T-cell (primary cell): ENCODE measurements around the gene GGA1. TPM values are rescaled to one million over a fixed set of nuclear protein-coding genes. Genes with fewer than 3 reads are reported as not detected.

Experiments
- ATAC-seq, 4 experiments: fragments of 200-7000 bp in 3 of 4; fragments of 150-1000 bp in 1 of 4; cut with Tn5 transposase; replicated peaks in 1 of 4; 1 replicate in 3 of 4; 2 replicates in 1 of 4; pipeline ENCODE4 v1.10.0; 2021; ENCODE audit warnings: moderate library complexity in 3 of 4, mild to moderate bottlenecking in 2 of 4, moderate number of reproducible peaks in 1 of 4
- CTCF ChIA-PET, 2 donors: fragments of 300-600 bp; sonication (Branson Sonifier 250); formaldehyde crosslinking; loops; one replicate each; lab custom pipeline; 2022; ENCODE audit warnings: antibody characterized with exemption in 2 of 2; lab: Charles Lee
- POLR2A ChIA-PET, 2 donors: fragments of 300-600 bp; sonication (Branson Sonifier 250); formaldehyde crosslinking; loops; one replicate each; lab custom pipeline; 2022; ENCODE audit warnings: antibody characterized with exemption in 2 of 2; lab: Charles Lee
- DNase-seq, 35 experiments: peaks; one replicate each; pipeline versions ENCODE4 v3.0.0 to v3.0.0-alpha.2; 2013 to 2023
- H3K27ac ChIP-seq: one replicate; pipeline ENCODE4 v1.5.1; 2013; ENCODE audit warnings: low read length
- H3K27me3 ChIP-seq, 2 experiments: replicated peaks in 1 of 2; 1 replicate in 1 of 2; 2 replicates in 1 of 2; pipeline versions ENCODE4 v1.6.1 to v1.7.0; 2013; ENCODE audit warnings: low read length in 1 of 2, mixed read lengths in 1 of 2; ENCODE audit not compliant: control insufficient read depth in 2 of 2, insufficient read depth in 2 of 2; ENCODE audit errors: extremely low read depth in 1 of 2
- H3K36me3 ChIP-seq, 2 donors: 1 replicate in 1 of 2; 2 replicates in 1 of 2; pipeline versions ENCODE4 v1.6.1 to v1.7.0; 2013; ENCODE audit warnings: low read length in 1 of 2; ENCODE audit not compliant: control insufficient read depth in 2 of 2, insufficient read depth in 1 of 2; ENCODE audit errors: extremely low read depth in 1 of 2
- H3K4me1 ChIP-seq, 2 experiments: 1 replicate in 1 of 2; 2 replicates in 1 of 2; pipeline versions ENCODE4 v1.6.1 to v1.7.0; 2013; ENCODE audit warnings: low read length in 2 of 2, mixed read lengths in 1 of 2; ENCODE audit not compliant: insufficient read depth in 2 of 2, control insufficient read depth in 1 of 2; ENCODE audit errors: extremely low read depth in 1 of 2
- H3K4me3 ChIP-seq, 2 donors: 1 replicate in 1 of 2; 2 replicates in 1 of 2; pipeline versions ENCODE4 v1.5.1 to v1.7.0; 2013; ENCODE audit warnings: mild to moderate bottlenecking in 2 of 2, low read length in 1 of 2, moderate library complexity in 1 of 2; ENCODE audit not compliant: control insufficient read depth in 1 of 2; ENCODE audit errors: extremely low read depth in 1 of 2
- H3K9me3 ChIP-seq: 2 replicates; pipeline ENCODE4 v1.7.0; 2013
- H3K27ac Mint-ChIP-seq, 2 donors: one replicate each; pipeline ENCODE4 v1.8.0; 2020 to 2021; ENCODE audit warnings: mild to moderate bottlenecking in 2 of 2, mixed read lengths in 2 of 2
- H3K27me3 Mint-ChIP-seq, 2 donors: one replicate each; pipeline ENCODE4 v1.8.0; 2021 to 2022; ENCODE audit warnings: mixed read lengths in 2 of 2
- H3K36me3 Mint-ChIP-seq: one replicate; pipeline ENCODE4 v1.8.0; 2021; ENCODE audit warnings: mixed read lengths
- H3K4me1 Mint-ChIP-seq, 3 donors: one replicate each; pipeline ENCODE4 v1.8.0; 2020 to 2022; ENCODE audit warnings: mixed read lengths in 3 of 3, mild to moderate bottlenecking in 1 of 3
- H3K4me3 Mint-ChIP-seq, 3 donors: one replicate each; pipeline ENCODE4 v1.8.0; 2020 to 2022; ENCODE audit warnings: mild to moderate bottlenecking in 3 of 3, mixed read lengths in 3 of 3, moderate library complexity in 3 of 3
- H3K9me3 Mint-ChIP-seq, 3 donors: one replicate each; pipeline ENCODE4 v1.8.0; 2020 to 2022; ENCODE audit warnings: mixed read lengths in 3 of 3
- WGBS: methylation state at CpG from one replicate; pipeline ENCODE4 v1.1.5; 2013; ENCODE audit warnings: missing lambda C conversion rate; ENCODE audit not compliant: insufficient coverage; 5-methylcytosine and 5-hydroxymethylcytosine counted together
- total RNA-seq, 35 experiments: library from RNA in 6 of 35; stranded (reverse) in 6 of 35; fragments of 120-200 nt in 1 of 35; gene quantifications; one replicate each; pipeline versions ENCODE4 v1.2.1 to v1.2.4 and lab custom pipeline; 2013 to 2026

GGA1 gene
- total RNA-seq, 5 donors from 2014 or later (not counting 1 experiment from before 2014, with no cell fraction given), result 83.8 to 105 (median 97.7) TPM

DNA sequence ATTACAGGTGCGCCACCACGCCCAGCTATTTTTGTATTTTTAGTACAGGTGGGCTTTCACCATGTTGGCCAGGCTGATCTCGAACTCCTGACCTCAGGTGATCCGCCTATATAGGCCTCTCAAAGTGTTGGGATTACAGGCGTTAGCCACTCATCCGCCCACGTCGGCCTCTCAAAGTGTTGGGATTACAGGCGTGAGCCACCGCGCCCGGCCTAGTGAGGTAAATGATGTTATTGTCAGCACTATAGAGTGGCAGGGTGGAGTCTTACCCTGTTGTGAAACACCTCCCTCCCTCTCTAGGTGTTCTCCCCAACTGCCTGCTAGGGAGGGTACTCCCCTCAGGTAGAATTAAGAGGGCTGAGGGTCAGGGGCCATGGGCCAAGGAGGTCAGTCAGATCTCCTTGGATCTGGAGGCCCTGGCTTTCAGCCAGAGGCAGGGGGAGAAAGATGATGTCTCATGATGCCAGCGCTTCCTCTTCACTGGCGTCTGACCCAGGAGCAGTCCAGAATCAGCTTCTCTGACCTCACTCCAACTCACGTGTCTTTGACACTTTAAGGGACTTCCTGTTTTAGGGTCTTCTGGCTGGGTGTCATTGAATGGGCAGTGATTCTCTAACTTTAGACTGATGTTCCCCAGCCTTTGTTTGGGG lies 2.0 kb downstream of the GGA1 start:
- CTCF ChIA-PET, result interaction anchor here in 1 of 2 donors (0.9 to 1.4 kb wide), 2 partner anchors 18 to 750 kb away, joined by 3 to 4 read pairs; partner anchors contain the start of gene NCF4
- POLR2A ChIA-PET, result interaction anchor here (0.6 to 0.8 kb wide), 2 partner anchors 17 to 67 kb away, joined by 4 to 6 read pairs; no protein-coding TSS in a partner anchor
- peaks cover 3% of the 10 kb centered on the region for H3K36me3 Mint-ChIP-seq
- 94% methylated on average over 3 of the region's 15 CpGs for WGBS
- H3K27ac ChIP-seq, result no peak overlapping the region
- H3K27me3 Mint-ChIP-seq, result no peaks in the 10 kb centered on the region
- no peak for DNase-seq
- no peak overlapping the region for H3K4me3 ChIP-seq
- peaks cover 5 to 14% of the 10 kb centered on the region in 2 donors for H3K36me3 ChIP-seq
- H3K9me3 Mint-ChIP-seq, result no peaks in the 10 kb centered on the region
- H3K27me3 ChIP-seq, result no peaks in the 10 kb centered on the region
- peaks cover 26 to 59% of the 10 kb centered on the region in 2 experiments for H3K4me1 ChIP-seq
- H3K27ac Mint-ChIP-seq, result no peak overlapping the region
- no peaks in the 10 kb centered on the region for H3K9me3 ChIP-seq
- ATAC-seq, result no peak
- peaks cover 40 to 49% (median 43%) of the 10 kb centered on the region in 3 donors for H3K4me1 Mint-ChIP-seq
- peak overlapping the region; percentile 89 to 91 (median 89) for H3K4me3 Mint-ChIP-seq

DNA sequence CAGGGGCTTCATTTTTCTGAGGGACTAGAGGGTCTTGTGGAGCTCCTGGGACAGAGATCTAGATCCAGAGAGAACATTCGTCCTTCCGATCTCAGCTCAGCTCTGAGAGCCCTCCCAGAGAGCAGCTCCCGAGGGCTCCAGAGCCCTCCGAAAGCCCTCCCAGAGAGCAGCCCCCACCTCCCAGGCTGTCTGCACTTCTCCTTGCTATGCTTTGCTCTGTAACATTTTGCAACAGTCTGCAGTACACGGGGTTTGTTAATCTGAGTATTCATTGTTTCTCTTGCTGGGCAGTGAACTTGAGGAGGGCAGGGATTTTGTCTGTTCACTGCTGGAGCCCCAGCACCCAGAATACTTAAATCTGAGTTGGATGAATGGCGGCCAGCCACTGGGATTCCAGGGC lies 2.6 kb downstream of the GGA1 start:
- POLR2A ChIA-PET, result interaction anchor here (0.5 to 0.6 kb wide), 2 partner anchors 66 to 493 kb away, joined by 3 to 6 read pairs; no protein-coding TSS in a partner anchor
- Mint-ChIP-seq H3K27ac (no peak overlapping the region), H3K4me1 (peaks cover 34 to 43% (median 38%) of the 10 kb centered on the region in 3 donors), H3K4me3 (peak overlapping the region in 1 of 3 donors; percentile 3), H3K9me3 (no peaks in the 10 kb centered on the region), H3K27me3 (no peaks in the 10 kb centered on the region), H3K36me3 (peaks cover 4% of the 10 kb centered on the region)
- no peaks in the 10 kb centered on the region for H3K27me3 ChIP-seq
- H3K4me3 ChIP-seq, result no peak overlapping the region
- no peak overlapping the region for H3K27ac ChIP-seq
- H3K4me1 ChIP-seq, result peaks cover 20 to 53% of the 10 kb centered on the region in 2 experiments
- ATAC-seq, result no peak
- peaks cover 5 to 17% of the 10 kb centered on the region in 2 donors for H3K36me3 ChIP-seq
- CTCF ChIA-PET, result interaction anchor here in 1 of 2 donors (1.4 kb wide), 1 partner anchor 19 kb away, joined by 4 read pairs; no protein-coding TSS in a partner anchor
- H3K9me3 ChIP-seq, result no peaks in the 10 kb centered on the region
- WGBS, result 100% methylated on average over 5 of the region's 6 CpGs
- DNase-seq, result no peak

DNA sequence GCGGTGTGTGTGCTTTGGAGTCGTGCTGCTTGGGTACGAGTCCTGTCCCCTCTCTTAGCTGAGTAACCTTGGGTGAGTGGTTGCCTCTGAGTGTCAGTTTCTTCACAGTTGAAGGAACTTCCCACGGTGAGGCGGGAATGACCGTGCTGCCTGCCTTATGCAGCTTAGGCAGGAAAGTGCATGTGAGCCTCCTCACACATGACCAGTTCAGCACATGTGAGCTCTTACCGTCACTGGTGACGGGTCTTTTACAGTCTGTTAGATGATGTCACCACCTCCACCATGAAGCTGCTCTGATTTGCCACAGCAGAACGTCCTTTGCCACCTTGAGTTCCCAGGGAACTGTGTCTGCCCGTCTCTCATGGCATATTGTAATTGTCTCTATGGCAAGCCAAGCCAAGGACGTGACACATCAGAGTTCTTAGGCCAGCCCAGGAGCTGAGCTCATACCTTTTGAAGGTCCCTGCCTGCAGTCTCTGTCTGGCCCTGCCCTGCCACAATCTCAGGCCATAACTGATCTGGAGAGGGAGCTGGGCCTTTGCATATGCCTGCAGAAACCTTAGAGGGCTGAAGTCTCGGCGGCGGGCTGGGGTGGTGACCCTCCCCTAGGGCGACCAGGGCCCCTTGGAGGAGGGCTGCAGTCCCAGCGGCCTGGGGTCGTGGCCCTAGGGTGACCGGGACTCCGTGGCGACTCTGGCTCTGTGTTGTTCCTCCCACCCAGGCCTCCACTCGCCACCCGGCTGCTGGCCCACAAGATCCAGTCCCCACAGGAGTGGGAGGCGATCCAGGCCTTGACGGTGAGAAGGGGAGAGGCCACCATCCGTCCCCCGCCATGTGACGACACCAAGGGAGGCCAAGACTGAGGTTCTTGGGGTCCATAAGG lies 7.8 kb downstream of the GGA1 start:
- Mint-ChIP-seq H3K4me3 (no peak overlapping the region), H3K4me1 (peaks cover under 1 to 2% (median 2%) of the 10 kb centered on the region in 3 donors), H3K27ac (no peak overlapping the region), H3K36me3 (peaks cover 17% of the 10 kb centered on the region), H3K27me3 (no peaks in the 10 kb centered on the region), H3K9me3 (no peaks in the 10 kb centered on the region)
- POLR2A ChIA-PET, result no interaction called here
- 95% methylated on average over 25 of the region's 27 CpGs for WGBS
- no peak overlapping the region for H3K27ac ChIP-seq
- no peak for DNase-seq
- peaks cover 0 to 7% of the 10 kb centered on the region in 2 experiments for H3K4me1 ChIP-seq
- no peaks in the 10 kb centered on the region for H3K27me3 ChIP-seq
- H3K9me3 ChIP-seq, result no peaks in the 10 kb centered on the region
- CTCF ChIA-PET, result interaction anchor here in 1 of 2 donors (0.6 kb wide), 1 partner anchor 9 kb away, joined by 4 read pairs; no protein-coding TSS in a partner anchor
- ATAC-seq, result no peak
- peaks cover 16 to 57% of the 10 kb centered on the region in 2 donors for H3K36me3 ChIP-seq
- no peak overlapping the region for H3K4me3 ChIP-seq

- ATAC-seq, result no peak
- no peaks in the 10 kb centered on the region for H3K9me3 ChIP-seq
- no peak for DNase-seq
- Mint-ChIP-seq H3K9me3 (no peaks in the 10 kb centered on the region), H3K27ac (peak overlapping the region in 1 of 2 donors; percentile 39), H3K4me1 (peaks cover 0 to 2% (median 0%) of the 10 kb centered on the region in 3 donors), H3K27me3 (no peaks in the 10 kb centered on the region), H3K4me3 (no peak overlapping the region), H3K36me3 (peaks cover 17% of the 10 kb centered on the region)
- CTCF ChIA-PET, result interaction anchor here (0.5 to 0.7 kb wide), 3 partner anchors 10 to 1905 kb away, joined by 4 to 5 read pairs (median 5); no protein-coding TSS in a partner anchor
- POLR2A ChIA-PET, result no interaction called here
- no peaks in the 10 kb centered on the region for H3K27me3 ChIP-seq
- WGBS, result no CpG with 5 or more reads among the region's 1 CpG
- H3K27ac ChIP-seq, result no peak overlapping the region
- peaks cover 0 to 3% of the 10 kb centered on the region in 2 experiments for H3K4me1 ChIP-seq
- H3K36me3 ChIP-seq, result peaks cover 18 to 58% of the 10 kb centered on the region in 2 donors
- no peak overlapping the region for H3K4me3 ChIP-seq
These were observed 8.8 kb downstream of the GGA1 start for GRCh38 chr22:37617431-37617830.

DNA sequence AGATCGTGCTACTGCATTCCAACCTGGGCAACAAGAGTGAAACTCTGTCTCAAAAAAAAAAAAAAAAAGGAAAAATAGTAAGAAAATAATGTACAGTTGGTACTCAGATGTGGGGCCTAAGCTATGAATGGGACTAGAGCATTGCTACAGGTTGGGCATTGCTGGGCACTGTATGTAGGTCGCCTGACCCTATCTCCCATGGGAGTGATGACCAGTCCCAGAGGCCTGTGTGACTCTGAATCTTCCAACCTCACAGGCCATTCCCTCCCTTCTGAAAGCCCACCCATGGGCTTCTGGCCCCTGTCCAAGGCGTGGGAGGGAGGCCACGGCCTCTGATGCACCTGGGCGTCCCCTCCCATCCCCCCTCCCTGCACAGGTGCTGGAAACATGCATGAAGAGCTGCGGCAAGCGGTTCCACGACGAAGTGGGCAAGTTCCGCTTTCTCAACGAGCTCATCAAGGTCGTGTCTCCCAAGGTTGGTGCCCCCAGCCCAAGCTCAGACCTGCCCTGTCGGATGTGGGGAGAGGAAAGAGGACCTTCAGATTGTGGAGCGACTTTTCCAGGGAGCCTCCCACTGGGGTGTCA lies 9.5 kb downstream of the GGA1 start:
- Mint-ChIP-seq H3K27ac (no peak overlapping the region), H3K4me1 (peaks cover 0 to 5% (median 2%) of the 10 kb centered on the region in 3 donors), H3K27me3 (no peaks in the 10 kb centered on the region), H3K36me3 (peaks cover 17% of the 10 kb centered on the region), H3K4me3 (no peak overlapping the region), H3K9me3 (no peaks in the 10 kb centered on the region)
- DNase-seq (no peak), ATAC-seq (no peak)
- no peak overlapping the region for H3K4me3 ChIP-seq
- no peak overlapping the region for H3K27ac ChIP-seq
- H3K27me3 ChIP-seq, result no peaks in the 10 kb centered on the region
- CTCF ChIA-PET, result interaction anchor here (0.5 to 0.7 kb wide), 3 partner anchors 43 to 1904 kb away, joined by 5 read pairs; no protein-coding TSS in a partner anchor
- WGBS, result 90% methylated on average over 10 of the region's 14 CpGs
- no peaks in the 10 kb centered on the region for H3K9me3 ChIP-seq
- peaks cover 18 to 59% of the 10 kb centered on the region in 2 donors for H3K36me3 ChIP-seq
- POLR2A ChIA-PET, result no interaction called here
- H3K4me1 ChIP-seq, result peaks cover under 1 to 2% of the 10 kb centered on the region in 2 experiments
